ENCODE results near the gene MOSPD3. TPM values are rescaled to one million over a fixed set of nuclear protein-coding genes. Genes with fewer than 3 reads are reported as not detected.

Gene MOSPD3
- total and polyA plus RNA-seq, 2 donors (not counting 3 experiments of a cell fraction or from before 2014, with no cell fraction given), result 24.4 to 40.7 TPM

DNA sequence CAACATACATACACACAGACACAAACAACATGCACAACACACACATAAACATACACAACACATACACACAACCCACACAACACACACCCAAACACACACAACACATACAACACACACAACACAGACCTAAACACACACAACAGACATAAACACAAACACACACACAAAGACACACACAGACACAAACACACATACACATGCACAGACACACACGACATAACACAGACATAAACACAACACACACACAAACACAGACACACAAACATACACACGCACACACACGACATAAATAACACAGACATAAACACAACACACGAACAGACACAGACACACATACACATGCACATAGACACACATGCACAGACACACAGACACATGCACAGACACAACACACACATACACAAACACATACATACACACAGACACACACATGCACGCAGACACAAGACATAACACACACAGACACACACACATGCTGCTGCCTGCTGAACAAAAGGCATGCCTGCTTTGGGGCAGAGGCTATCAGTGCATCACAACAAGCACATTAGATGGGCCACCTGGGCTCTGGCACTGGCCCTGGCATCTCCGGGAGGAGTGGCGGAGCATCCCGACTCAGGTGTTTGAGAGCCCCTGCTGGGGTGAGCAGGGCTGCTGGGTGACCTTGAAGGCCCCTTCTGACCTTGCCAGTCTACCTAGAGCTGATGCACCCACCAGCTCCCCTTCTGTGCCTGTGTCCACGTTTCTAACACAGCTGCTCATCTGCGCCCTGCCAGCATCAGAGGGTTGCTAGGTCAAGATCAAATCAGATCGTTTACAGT, 31.7 kb upstream of the MOSPD3 start:
- no peaks in the 10 kb centered on the region for H3K9me3 ChIP-seq (replicated peaks; ENCODE audit: control insufficient read depth, insufficient read depth, low read length)
- no peak for FAIRE-seq

More for the DNA sequence above, 31.7 kb upstream of the MOSPD3 start:
- H3K36me3 ChIP-seq (ENCODE audit: control insufficient read depth in 2 of 2, extremely low read depth in 1 of 2, insufficient read depth in 2 of 2, low read length in 2 of 2), result peaks cover 19 to 49% of the 10 kb centered on the region in 2 experiments
- no peak overlapping the region for H3K9ac ChIP-seq (replicated peaks; ENCODE audit: extremely low read depth, insufficient read depth, low read length)
- CTCF ChIA-PET, result no interaction called here
- no peak overlapping the region for H3K27ac ChIP-seq (ENCODE audit: insufficient read depth, low read depth, low read length)
- no peaks in the 10 kb centered on the region for H3K9me1 ChIP-seq (replicated peaks; ENCODE audit: control insufficient read depth, extremely low read depth, insufficient read depth, low read length)
- H3K27me3 ChIP-seq (ENCODE audit: control insufficient read depth in 2 of 2, insufficient read depth in 2 of 2, low read length in 2 of 2), result no peaks in the 10 kb centered on the region
- H2AFZ ChIP-seq (ENCODE audit: low read depth, low read length), result no peak overlapping the region
- BruUV-seq (replicated peaks), result no TSS peak
- TF ChIP-seq MAX (IDR thresholded peaks at IDR 0.05; ENCODE audit: insufficient read depth, insufficient read length) (no peak), JUN (IDR thresholded peaks at IDR 0.05; ENCODE audit: borderline replicate concordance, insufficient read depth, insufficient read length, low read depth) (no peak), GATA2 (IDR thresholded peaks at IDR 0.05; ENCODE audit: insufficient read depth, insufficient read length, low read depth, low read length) (no peak), MYC (IDR thresholded peaks at IDR 0.05; ENCODE audit: low read depth, low read length) (no peak), EZH2 (IDR thresholded peaks at IDR 0.05; ENCODE audit: borderline replicate concordance, low read depth, low read length, severe bottlenecking) (no peak), FOS (IDR thresholded peaks at IDR 0.05; ENCODE audit: borderline replicate concordance, insufficient read depth, low read length) (no peak), POLR2AphosphoS5 (IDR thresholded peaks at IDR 0.05; ENCODE audit: insufficient read depth, low read depth, low read length) (no peak), POLR2A (IDR thresholded peaks at IDR 0.05; ENCODE audit: low read depth, low read length) (no peak)
- TF ChIP-seq, protein P1, sequence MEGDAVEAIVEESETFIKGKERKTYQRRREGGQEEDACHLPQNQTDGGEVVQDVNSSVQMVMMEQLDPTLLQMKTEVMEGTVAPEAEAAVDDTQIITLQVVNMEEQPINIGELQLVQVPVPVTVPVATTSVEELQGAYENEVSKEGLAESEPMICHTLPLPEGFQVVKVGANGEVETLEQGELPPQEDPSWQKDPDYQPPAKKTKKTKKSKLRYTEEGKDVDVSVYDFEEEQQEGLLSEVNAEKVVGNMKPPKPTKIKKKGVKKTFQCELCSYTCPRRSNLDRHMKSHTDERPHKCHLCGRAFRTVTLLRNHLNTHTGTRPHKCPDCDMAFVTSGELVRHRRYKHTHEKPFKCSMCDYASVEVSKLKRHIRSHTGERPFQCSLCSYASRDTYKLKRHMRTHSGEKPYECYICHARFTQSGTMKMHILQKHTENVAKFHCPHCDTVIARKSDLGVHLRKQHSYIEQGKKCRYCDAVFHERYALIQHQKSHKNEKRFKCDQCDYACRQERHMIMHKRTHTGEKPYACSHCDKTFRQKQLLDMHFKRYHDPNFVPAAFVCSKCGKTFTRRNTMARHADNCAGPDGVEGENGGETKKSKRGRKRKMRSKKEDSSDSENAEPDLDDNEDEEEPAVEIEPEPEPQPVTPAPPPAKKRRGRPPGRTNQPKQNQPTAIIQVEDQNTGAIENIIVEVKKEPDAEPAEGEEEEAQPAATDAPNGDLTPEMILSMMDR (IDR thresholded peaks at IDR 0.05; ENCODE audit: extremely low read depth in 1 of 2, insufficient read depth in 1 of 2, low read depth in 1 of 2, low read length in 2 of 2), result no peak
- H3K79me2 ChIP-seq (ENCODE audit: control insufficient read depth, insufficient read depth, low read length), result peaks cover 28% of the 10 kb centered on the region
- intact Hi-C loops (cut with micrococcal nuclease) (loop anchor here (10.0 kb wide), 1 partner anchor 284 kb away; the partner anchor contains the start of gene TRIP6), dilution Hi-C loops (cut with MboI; ENCODE audit: extremely low pct_ligation_motif_present, low sequenced_read_pairs) (no loop called here)
- no peaks in the 10 kb centered on the region for H4K20me1 ChIP-seq (replicated peaks; ENCODE audit: control insufficient read depth, extremely low read depth, insufficient read depth, low read length)
- peaks cover 29% of the 10 kb centered on the region for H3K4me1 ChIP-seq (ENCODE audit: control insufficient read depth, extremely low read depth, insufficient read depth, low read length)
- DNase-seq (ENCODE audit: low read depth, low spot score), result no peak
- H3K4me3 ChIP-seq (replicated peaks in 1 of 3; ENCODE audit: insufficient read depth in 1 of 3, low read depth in 1 of 3, low read length in 3 of 3), result no peak overlapping the region
- POLR2A ChIA-PET, result no interaction called here
- H3K4me2 ChIP-seq (ENCODE audit: insufficient read depth, low read length), result no peak overlapping the region

Data from endothelial cell of umbilical vein (primary cell).